GM18505 (cell line): ENCODE data around the gene SDR9C7.
"Not testable (repeated sequence)": the region's sequence is repeated elsewhere in the genome, so short reads cannot be mapped to it uniquely, and the experiment has no call there.

Experiments
- ATAC-seq: cut with Tn5 transposase; IDR thresholded peaks from one replicate; pipeline ENCODE4 v1.9.1; 2021; ENCODE audit not compliant: unreplicated experiment
- POLR2A ChIP-seq: IDR thresholded peaks from 4 replicates; pipeline ENCODE4 v1.6.1; 2011; ENCODE audit warnings: borderline replicate concordance; ENCODE audit not compliant: insufficient read depth, insufficient read length; ENCODE audit errors: extremely low read depth

The SDR9C7 gene

GRCh38 chr12:56958422-56958821 is 24.2 kb upstream of the SDR9C7 start:
- no peak for ATAC-seq
- no peak for TF ChIP-seq POLR2A

GRCh38 chr12:56957229-56958052 is 23.2 kb upstream of the SDR9C7 start, which contains the start of gene RDH16:
Gene RDH16 (minus strand): TSS chr12:56957608. CDS start chr12:56957462, 146 bp downstream.
- ATAC-seq, result no peak
- no peak for TF ChIP-seq POLR2A

GRCh38 chr12:56955631-56956256 is 21.5 kb upstream of the SDR9C7 start:
- TF ChIP-seq POLR2A, result no peak

GRCh38 chr12:56954958-56955355 is 20.7 kb upstream of the SDR9C7 start:
- ATAC-seq, result no peak
- no peak for TF ChIP-seq POLR2A

More at GRCh38 chr12:56955631-56956256, 21.5 kb upstream of the SDR9C7 start:
- no peak for ATAC-seq

GRCh38 chr12:56954057-56954957 is 20.1 kb upstream of the SDR9C7 start:
- no peak for TF ChIP-seq POLR2A
- no peak for ATAC-seq

GRCh38 chr12:56953314-56953713 is 19.1 kb upstream of the SDR9C7 start:
- no peak for TF ChIP-seq POLR2A
- no peak for ATAC-seq

GRCh38 chr12:56951582-56952339 is 17.6 kb upstream of the SDR9C7 start:
- ATAC-seq, result no peak
- TF ChIP-seq POLR2A, result no peak

GRCh38 chr12:56948881-56949280 is 14.7 kb upstream of the SDR9C7 start:
- ATAC-seq, result no peak
- TF ChIP-seq POLR2A, result no peak

- no peak for ATAC-seq
- no peak for TF ChIP-seq POLR2A
These were observed 14.2 kb upstream of the SDR9C7 start for GRCh38 chr12:56948457-56948777.

GRCh38 chr12:56947633-56948456 is 13.6 kb upstream of the SDR9C7 start:
- ATAC-seq, result no peak
- no peak for TF ChIP-seq POLR2A

- no peak for TF ChIP-seq POLR2A
- ATAC-seq, result no peak
These were observed 9.7 kb upstream of the SDR9C7 start for GRCh38 chr12:56943878-56944277.

GRCh38 chr12:56943374-56943773 is 9.2 kb upstream of the SDR9C7 start:
- ATAC-seq, result not testable (repeated sequence)

GRCh38 chr12:56941299-56942017 is 7.2 kb upstream of the SDR9C7 start:
- no peak for TF ChIP-seq POLR2A
- peak; percentile 73 for ATAC-seq

- ATAC-seq, result not testable (repeated sequence)
These were observed 6.7 kb upstream of the SDR9C7 start for GRCh38 chr12:56940942-56941298.
